Ovary (tissue), 3 donors: ENCODE data around the gene DENND4B.

ENCODE experiments used
- CTCF ChIP-seq, 3 donors: fragments of 450-650 bp in 2 of 3; fragments of 200-600 bp in 1 of 3; IDR thresholded peaks; one replicate each; pipeline versions ENCODE4 v1.5.1 to v1.8.0; 2016 to 2022; ENCODE audit warnings: antibody characterized with exemption in 3 of 3, mild to moderate bottlenecking in 1 of 3
- POLR2A ChIP-seq: fragments of 450-650 bp; IDR thresholded peaks from one replicate; pipeline ENCODE4 v1.6.1; 2017; ENCODE audit warnings: antibody characterized with exemption, mild to moderate bottlenecking, moderate library complexity
- donor health status: DM: no; HTN: no; CAD: no.

DNA sequence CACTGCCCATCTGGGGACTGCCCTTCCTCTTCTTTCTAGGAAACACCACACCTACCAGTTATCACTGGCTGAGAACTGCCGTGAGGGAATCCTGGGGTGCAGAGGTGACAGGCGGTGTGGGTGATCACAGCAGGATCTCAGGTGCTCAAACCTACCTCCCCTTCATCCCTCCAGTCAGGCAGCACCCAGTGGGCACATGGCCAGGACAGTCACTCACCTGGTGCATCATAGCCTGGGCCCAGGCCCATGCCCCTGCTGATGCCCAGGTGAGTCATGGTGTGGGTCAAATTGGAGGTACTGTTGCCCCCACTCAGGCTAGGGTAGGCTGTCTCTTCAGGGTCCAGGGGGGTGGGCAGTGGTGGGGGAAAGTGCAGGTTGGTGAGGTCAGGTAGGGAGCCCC is 5.3 kb upstream of the DENND4B start:
- TF ChIP-seq CTCF (IDR thresholded peaks at IDR 0.05), result no peak
- TF ChIP-seq POLR2A, result no peak
